OCI-LY1 (cell line): ENCODE results near the gene C9.

ENCODE experiments used
- H2AFZ ChIP-seq: fragments of 200-600 bp; sonication (generic), shearing (Covaris generic); 2 replicates; pipeline ENCODE4 v1.6.0; 2014; ENCODE audit warnings: antibody characterized with exemption, mild to moderate bottlenecking, low read length
- H3F3A ChIP-seq: fragments of 200-600 bp; sonication (generic), shearing (Covaris generic); 2 replicates; pipeline ENCODE4 v1.6.0; 2014; ENCODE audit warnings: mild to moderate bottlenecking, antibody characterized with exemption, low read length, moderate library complexity; ENCODE audit not compliant: insufficient read depth
- H3K27ac ChIP-seq: fragments of 200-600 bp; sonication (generic); 2 replicates; pipeline ENCODE4 v1.5.1; 2014; ENCODE audit warnings: low read length, mixed run types, mild to moderate bottlenecking, low read depth; ENCODE audit not compliant: poor library complexity, severe bottlenecking
- H3K27me3 ChIP-seq: fragments of 200-600 bp; sonication (generic); 2 replicates; pipeline ENCODE4 v1.6.0; 2014; ENCODE audit warnings: antibody characterized with exemption, mild to moderate bottlenecking, low read length, moderate library complexity; ENCODE audit not compliant: insufficient read depth
- H3K36me3 ChIP-seq: fragments of 200-600 bp; sonication (generic); 2 replicates; pipeline ENCODE4 v1.6.1; 2014; ENCODE audit warnings: mild to moderate bottlenecking, antibody characterized with exemption, low read length, moderate library complexity, mixed read lengths; ENCODE audit not compliant: insufficient read depth
- H3K4me1 ChIP-seq: fragments of 200-600 bp; sonication (generic); 2 replicates; pipeline ENCODE4 v1.5.1; 2014; ENCODE audit warnings: mild to moderate bottlenecking, low read length, moderate library complexity; ENCODE audit not compliant: insufficient read depth, severe bottlenecking
- H3K4me2 ChIP-seq: fragments of 200-600 bp; sonication (generic), shearing (Covaris generic); 2 replicates; pipeline ENCODE4 v1.6.1; 2014; ENCODE audit warnings: low read length
- H3K4me3 ChIP-seq: fragments of 200-600 bp; sonication (generic); 2 replicates; pipeline ENCODE4 v1.5.1; 2014; ENCODE audit warnings: low read length, low read depth, mild to moderate bottlenecking, mixed read lengths; ENCODE audit not compliant: poor library complexity, severe bottlenecking
- H3K79me2 ChIP-seq: fragments of 200-600 bp; shearing (Covaris generic); 2 replicates; pipeline ENCODE4 v1.6.1; 2016; ENCODE audit warnings: mixed run types, low read length, mixed read lengths; ENCODE audit not compliant: insufficient read depth
- H3K9ac ChIP-seq: fragments of 200-600 bp; sonication (generic), shearing (Covaris generic); 2 replicates; pipeline ENCODE4 v1.6.1; 2014; ENCODE audit warnings: mild to moderate bottlenecking, low read length, mixed read lengths
- H3K9me2 ChIP-seq: fragments of 200-600 bp; sonication (generic), shearing (Covaris generic); 2 replicates; pipeline ENCODE4 v1.6.1; 2014; ENCODE audit warnings: low read depth, mild to moderate bottlenecking, low read length, mixed read lengths
- H3K9me3 ChIP-seq: fragments of 200-600 bp; shearing (Covaris generic); 2 replicates; pipeline ENCODE4 v1.6.1; 2014; ENCODE audit warnings: low read length, mixed read lengths
- H4K20me1 ChIP-seq: fragments of 200-600 bp; sonication (generic), shearing (Covaris generic); 2 replicates; pipeline ENCODE4 v1.6.0; 2016; ENCODE audit warnings: mild to moderate bottlenecking, low read length; ENCODE audit not compliant: insufficient read depth
- EZH2 ChIP-seq: fragments of 200-600 bp; sonication (generic), shearing (Covaris generic); IDR thresholded peaks from 2 replicates; pipeline ENCODE4 v1.8.0; 2017; ENCODE audit warnings: borderline replicate concordance, mixed run types, mild to moderate bottlenecking, antibody characterized with exemption, low read length, moderate library complexity, mixed read lengths
- TF ChIP-seq, protein P1 (sequence below): fragments of 200-600 bp; sonication (generic), shearing (Covaris generic); IDR thresholded peaks from 2 replicates; pipeline ENCODE4 v1.5.1; 2017; ENCODE audit warnings: mild to moderate bottlenecking, antibody characterized with exemption, low read length, moderate library complexity, mixed read lengths

C9 gene

DNA sequence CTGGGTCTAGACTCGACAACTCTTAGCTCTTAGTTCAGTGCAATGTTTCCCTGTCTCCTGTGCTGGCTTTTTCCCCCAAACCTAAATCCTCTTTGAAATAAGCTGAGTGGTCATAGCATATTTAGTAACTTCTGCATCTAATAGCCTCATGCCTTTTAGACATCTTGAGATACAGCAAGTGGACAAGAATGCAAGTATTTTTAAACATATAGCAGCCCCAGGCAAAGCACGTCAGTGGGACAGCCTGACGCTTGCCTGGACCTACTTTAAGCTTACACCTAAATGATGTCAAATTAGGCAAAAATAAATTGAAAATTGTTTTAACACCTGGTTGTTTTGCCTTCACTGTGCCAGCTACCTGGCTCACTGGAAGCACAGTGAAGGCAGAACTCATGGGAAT is 8.0 kb downstream of the C9 start:
- H3K4me3 ChIP-seq: no peak overlapping the region
- H3K79me2 ChIP-seq: no peaks in the 10 kb centered on the region
- H3K27me3 ChIP-seq: no peaks in the 10 kb centered on the region
- no peaks in the 10 kb centered on the region for H3F3A ChIP-seq
- H3K9me2 ChIP-seq: no peaks in the 10 kb centered on the region
- no peak overlapping the region for H3K9ac ChIP-seq
- no peaks in the 10 kb centered on the region for H3K9me3 ChIP-seq
- H3K4me1 ChIP-seq: peaks cover 7% of the 10 kb centered on the region
- no peak overlapping the region for H3K27ac ChIP-seq
- no peak for TF ChIP-seq EZH2
- TF ChIP-seq, protein P1, sequence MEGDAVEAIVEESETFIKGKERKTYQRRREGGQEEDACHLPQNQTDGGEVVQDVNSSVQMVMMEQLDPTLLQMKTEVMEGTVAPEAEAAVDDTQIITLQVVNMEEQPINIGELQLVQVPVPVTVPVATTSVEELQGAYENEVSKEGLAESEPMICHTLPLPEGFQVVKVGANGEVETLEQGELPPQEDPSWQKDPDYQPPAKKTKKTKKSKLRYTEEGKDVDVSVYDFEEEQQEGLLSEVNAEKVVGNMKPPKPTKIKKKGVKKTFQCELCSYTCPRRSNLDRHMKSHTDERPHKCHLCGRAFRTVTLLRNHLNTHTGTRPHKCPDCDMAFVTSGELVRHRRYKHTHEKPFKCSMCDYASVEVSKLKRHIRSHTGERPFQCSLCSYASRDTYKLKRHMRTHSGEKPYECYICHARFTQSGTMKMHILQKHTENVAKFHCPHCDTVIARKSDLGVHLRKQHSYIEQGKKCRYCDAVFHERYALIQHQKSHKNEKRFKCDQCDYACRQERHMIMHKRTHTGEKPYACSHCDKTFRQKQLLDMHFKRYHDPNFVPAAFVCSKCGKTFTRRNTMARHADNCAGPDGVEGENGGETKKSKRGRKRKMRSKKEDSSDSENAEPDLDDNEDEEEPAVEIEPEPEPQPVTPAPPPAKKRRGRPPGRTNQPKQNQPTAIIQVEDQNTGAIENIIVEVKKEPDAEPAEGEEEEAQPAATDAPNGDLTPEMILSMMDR: no peak
- no peaks in the 10 kb centered on the region for H3K36me3 ChIP-seq
- no peak overlapping the region for H2AFZ ChIP-seq
- no peak overlapping the region for H3K4me2 ChIP-seq
- no peaks in the 10 kb centered on the region for H4K20me1 ChIP-seq

DNA sequence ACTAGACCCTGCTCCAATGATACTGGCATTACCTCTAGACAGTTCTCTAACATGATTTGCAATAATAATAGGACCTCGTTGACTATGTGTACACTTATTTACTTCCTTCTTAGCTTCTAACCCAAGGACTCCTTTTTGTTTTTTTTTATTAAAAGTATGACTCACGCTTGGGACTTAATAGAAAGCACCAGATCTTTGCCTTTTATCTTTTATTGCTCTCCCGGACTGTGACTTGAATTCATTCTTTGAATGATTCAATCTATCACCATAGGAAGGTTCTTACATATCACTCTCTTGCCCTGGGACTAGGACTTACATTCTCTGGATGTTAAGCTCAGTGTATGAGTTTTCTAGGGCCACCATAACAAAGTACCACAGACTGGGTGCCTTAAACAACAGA is 9.0 kb downstream of the C9 start:
- Histone ChIP-seq H3K4me3 (no peak overlapping the region), H3K4me1 (peaks cover 5% of the 10 kb centered on the region), H3K79me2 (no peaks in the 10 kb centered on the region), H2AFZ (no peak overlapping the region), H3K27ac (no peak overlapping the region), H3K27me3 (no peaks in the 10 kb centered on the region), H3K9me2 (no peaks in the 10 kb centered on the region), H4K20me1 (no peaks in the 10 kb centered on the region), H3F3A (no peaks in the 10 kb centered on the region), H3K4me2 (no peak overlapping the region), H3K36me3 (no peaks in the 10 kb centered on the region; the same call in 1 of the 2 replicates), H3K9ac (no peak overlapping the region), H3K9me3 (no peaks in the 10 kb centered on the region)
- TF ChIP-seq, protein P1: no peak
- no peak for TF ChIP-seq EZH2

- Histone ChIP-seq H3K9me2 (no peaks in the 10 kb centered on the region), H3F3A (no peaks in the 10 kb centered on the region), H3K79me2 (no peaks in the 10 kb centered on the region), H3K9ac (no peak overlapping the region), H3K36me3 (no peaks in the 10 kb centered on the region; the same call in 1 of the 2 replicates), H3K4me3 (no peak overlapping the region), H2AFZ (no peak overlapping the region), H4K20me1 (no peaks in the 10 kb centered on the region), H3K27ac (no peak overlapping the region), H3K4me1 (peaks cover 5% of the 10 kb centered on the region), H3K27me3 (no peaks in the 10 kb centered on the region), H3K4me2 (no peak overlapping the region), H3K9me3 (0 out of 2 replicates have a peak, but pooled peaks cover 6% of the 10 kb centered on the region)
- TF ChIP-seq, protein P1: no peak
- TF ChIP-seq EZH2: no peak
These were observed 10.4 kb downstream of the C9 start for GRCh38 chr5:39353717-39354399.
